ENCODE data around the gene FGD5. TPM values are rescaled to one million over a fixed set of nuclear protein-coding genes. Genes with fewer than 3 reads are reported as not detected.

The FGD5 gene
- total RNA-seq, 4 donors from 2014 or later: 10.0 to 66.8 (median 19.2) TPM

GRCh38 chr3:14872706-14873105, 53.9 kb downstream of the FGD5 start:
- Histone ChIP-seq H3K4me3 (no peak overlapping the region), H3K36me3 (no peaks in the 10 kb centered on the region), H3K4me1 (no peaks in the 10 kb centered on the region), H3K27me3 (no peaks in the 10 kb centered on the region), H3K27ac (no peak overlapping the region), H3K9me3 (no peaks in the 10 kb centered on the region)
- TF ChIP-seq POLR2A (IDR thresholded peaks at IDR 0.05) (no peak), CTCF (IDR thresholded peaks at IDR 0.05) (no peak)
- no peak for DNase-seq
- intact Hi-C loops (cut with DNase I; ENCODE audit: low total_unique reads): no loop called here

- intact Hi-C loops (cut with DNase I; ENCODE audit: low total_unique reads): no loop called here
- no peak overlapping the region for H3K4me3 ChIP-seq
- no peaks in the 10 kb centered on the region for H3K4me1 ChIP-seq
- TF ChIP-seq POLR2A (IDR thresholded peaks at IDR 0.05) (no peak), CTCF (IDR thresholded peaks at IDR 0.05) (no peak)
- H3K36me3 ChIP-seq: no peaks in the 10 kb centered on the region
- no peaks in the 10 kb centered on the region for H3K9me3 ChIP-seq
- DNase-seq: no peak
- peak overlapping the region in 1 of 2 donors; percentile 27 for H3K27ac ChIP-seq
- no peaks in the 10 kb centered on the region for H3K27me3 ChIP-seq
Observed at GRCh38 chr3:14874784-14875183, 56.0 kb downstream of the FGD5 start.

GRCh38 chr3:14875411-14876175, 56.8 kb downstream of the FGD5 start:
- no peak overlapping the region for H3K4me3 ChIP-seq
- H3K27ac ChIP-seq: peak overlapping the region in 1 of 2 donors; percentile 27
- intact Hi-C loops (cut with DNase I; ENCODE audit: low total_unique reads): no loop called here
- H3K9me3 ChIP-seq: no peaks in the 10 kb centered on the region
- TF ChIP-seq POLR2A (IDR thresholded peaks at IDR 0.05) (no peak), CTCF (IDR thresholded peaks at IDR 0.05) (no peak)
- H3K27me3 ChIP-seq: no peaks in the 10 kb centered on the region
- H3K4me1 ChIP-seq: no peaks in the 10 kb centered on the region
- no peak for DNase-seq
- H3K36me3 ChIP-seq: no peaks in the 10 kb centered on the region

GRCh38 chr3:14876921-14877333, 58.2 kb downstream of the FGD5 start:
- intact Hi-C loops (cut with DNase I; ENCODE audit: low total_unique reads): no loop called here

More at GRCh38 chr3:14876921-14877333, 58.2 kb downstream of the FGD5 start:
- H3K27ac ChIP-seq: peak overlapping the region; percentile 47 to 65
- TF ChIP-seq POLR2A (IDR thresholded peaks at IDR 0.05) (no peak), CTCF (IDR thresholded peaks at IDR 0.05) (no peak)
- peak; percentile 40 to 69 for DNase-seq
- no peaks in the 10 kb centered on the region for H3K9me3 ChIP-seq
- no peaks in the 10 kb centered on the region for H3K36me3 ChIP-seq
- no peaks in the 10 kb centered on the region for H3K4me1 ChIP-seq
- H3K27me3 ChIP-seq: no peaks in the 10 kb centered on the region
- no peak overlapping the region for H3K4me3 ChIP-seq

Measured in uterus (tissue), 4 donors.